Activated CD4-positive, alpha-beta T cell treated with anti-CD3 and anti-CD28 coated beads for 36 hours (primary cell): ENCODE measurements around the gene BPIFB6. TPM values are rescaled to one million over a fixed set of nuclear protein-coding genes. Genes with fewer than 3 reads are reported as not detected.
"Not testable (repeated sequence)": the region's sequence is repeated elsewhere in the genome, so short reads cannot be mapped to it uniquely, and the experiment has no call there.

Experiments used
- ATAC-seq: fragments of 200-7000 bp; cut with Tn5 transposase; one replicate; pipeline ENCODE4 v1.10.0; 2021; ENCODE audit warnings: mild to moderate bottlenecking, moderate library complexity
- CTCF ChIA-PET: fragments of 350-600 bp; sonication (Branson Sonifier 250); formaldehyde crosslinking; loops from one replicate; lab custom pipeline; 2021; ENCODE audit warnings: antibody characterized with exemption; lab: Charles Lee
- POLR2A ChIA-PET: fragments of 350-600 bp; sonication (Branson Sonifier 250); formaldehyde crosslinking; loops from one replicate; lab custom pipeline; 2021; ENCODE audit warnings: antibody characterized with exemption, inconsistent platforms; lab: Charles Lee
- DNase-seq: peaks from one replicate; pipeline ENCODE4 v3.0.0-alpha.2; 2020
- H3K27ac Mint-ChIP-seq: one replicate; pipeline ENCODE4 v1.8.0; 2021; ENCODE audit warnings: mixed read lengths
- H3K27me3 Mint-ChIP-seq: one replicate; pipeline ENCODE4 v1.8.0; 2021; ENCODE audit warnings: mixed read lengths
- H3K36me3 Mint-ChIP-seq: one replicate; pipeline ENCODE4 v1.8.0; 2021; ENCODE audit warnings: low read depth, mixed read lengths
- H3K4me1 Mint-ChIP-seq: one replicate; pipeline ENCODE4 v1.8.0; 2021; ENCODE audit warnings: mixed read lengths
- H3K4me3 Mint-ChIP-seq: one replicate; pipeline ENCODE4 v1.8.0; 2021; ENCODE audit warnings: mild to moderate bottlenecking, moderate library complexity, mixed read lengths
- H3K9me3 Mint-ChIP-seq: one replicate; pipeline ENCODE4 v1.8.0; 2021; ENCODE audit warnings: low read depth, mixed read lengths
- intact Hi-C, 2 experiments: fragments of 100-400 bp; cut with DNase I in 1 of 2; cut with micrococcal nuclease in 1 of 2; formaldehyde crosslinking; loops; one replicate each; pipeline versions ENCODE4 v1.14.2 to v1.15.1; 2022 to 2024; cut with DNase I, micrococcal nuclease
- total RNA-seq, 2 experiments: library from RNA; stranded (reverse); gene quantifications; one replicate each; pipeline ENCODE4 v1.2.3, GENCODE V29; 2021

BPIFB6 gene
- total RNA-seq, 2 experiments from 2014 or later, result not detected

GRCh38 chr20:33038243-33038642, 6.8 kb downstream of the BPIFB6 start:
- no peak for DNase-seq
- H3K4me3 Mint-ChIP-seq, result no peak overlapping the region
- H3K4me1 Mint-ChIP-seq, result no peaks in the 10 kb centered on the region
- no peak for ATAC-seq
- ChIA-PET CTCF (interaction anchor here (0.8 kb wide), 1 partner anchor 31 kb away, joined by 4 read pairs; no protein-coding TSS in a partner anchor), POLR2A (no interaction called here)
- no peak overlapping the region for H3K27ac Mint-ChIP-seq
- H3K9me3 Mint-ChIP-seq, result no peaks in the 10 kb centered on the region
- H3K36me3 Mint-ChIP-seq, result no peaks in the 10 kb centered on the region
- intact Hi-C loops, result no loop called here
- H3K27me3 Mint-ChIP-seq, result no peaks in the 10 kb centered on the region

- H3K4me3 Mint-ChIP-seq, result no peak overlapping the region
- no peaks in the 10 kb centered on the region for H3K27me3 Mint-ChIP-seq
Measured at GRCh38 chr20:33042430-33042829, 11.0 kb downstream of the BPIFB6 start.

GRCh38 chr20:33042983-33043730, 11.7 kb downstream of the BPIFB6 start:
- ATAC-seq, result no peak
- DNase-seq, result no peak

More at GRCh38 chr20:33042430-33042829, 11.0 kb downstream of the BPIFB6 start:
- POLR2A ChIA-PET, result no interaction called here
- no peak for DNase-seq
- H3K27ac Mint-ChIP-seq, result no peak overlapping the region
- H3K4me1 Mint-ChIP-seq, result no peaks in the 10 kb centered on the region
- H3K36me3 Mint-ChIP-seq, result no peaks in the 10 kb centered on the region
- H3K9me3 Mint-ChIP-seq, result peaks cover 10% of the 10 kb centered on the region
- CTCF ChIA-PET, result no interaction called here
- ATAC-seq, result no peak
- intact Hi-C loops, result no loop called here

DNA sequence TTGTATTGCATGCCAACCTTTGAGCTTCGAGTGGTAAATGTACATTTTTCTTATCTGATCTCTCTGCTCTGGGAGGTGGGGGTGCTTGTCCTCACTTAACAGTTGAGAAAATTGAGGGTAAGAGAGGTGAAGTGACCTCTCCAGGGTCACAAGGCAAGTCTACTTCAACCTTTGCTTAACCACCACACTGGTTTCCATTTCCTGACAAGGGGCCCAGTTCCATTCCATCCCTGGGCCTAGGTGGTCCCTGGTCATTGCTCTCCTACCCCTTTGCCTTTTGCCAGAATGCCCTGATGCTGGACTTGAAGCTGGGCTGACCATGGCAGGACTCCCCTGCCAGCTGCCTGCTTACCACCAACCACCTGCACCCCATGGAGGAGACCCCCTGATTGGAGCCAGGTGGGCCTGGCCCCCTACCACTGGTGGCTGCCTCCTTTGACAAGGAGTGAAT, 12.3 kb downstream of the BPIFB6 start:
- DNase-seq (no peak), ATAC-seq (no peak)
- Mint-ChIP-seq H3K4me3 (no peak overlapping the region), H3K4me1 (no peaks in the 10 kb centered on the region), H3K9me3 (peaks cover 10% of the 10 kb centered on the region), H3K36me3 (no peaks in the 10 kb centered on the region), H3K27ac (no peak overlapping the region), H3K27me3 (no peaks in the 10 kb centered on the region)
- POLR2A ChIA-PET, result no interaction called here
- CTCF ChIA-PET, result no interaction called here
- intact Hi-C loops, result no loop called here

More at GRCh38 chr20:33042983-33043730, 11.7 kb downstream of the BPIFB6 start:
- Mint-ChIP-seq H3K36me3 (no peaks in the 10 kb centered on the region), H3K27me3 (no peaks in the 10 kb centered on the region), H3K4me1 (no peaks in the 10 kb centered on the region), H3K4me3 (no peak overlapping the region), H3K27ac (no peak overlapping the region), H3K9me3 (peaks cover 10% of the 10 kb centered on the region)
- ChIA-PET CTCF (no interaction called here), POLR2A (no interaction called here)
- intact Hi-C loops, result no loop called here

DNA sequence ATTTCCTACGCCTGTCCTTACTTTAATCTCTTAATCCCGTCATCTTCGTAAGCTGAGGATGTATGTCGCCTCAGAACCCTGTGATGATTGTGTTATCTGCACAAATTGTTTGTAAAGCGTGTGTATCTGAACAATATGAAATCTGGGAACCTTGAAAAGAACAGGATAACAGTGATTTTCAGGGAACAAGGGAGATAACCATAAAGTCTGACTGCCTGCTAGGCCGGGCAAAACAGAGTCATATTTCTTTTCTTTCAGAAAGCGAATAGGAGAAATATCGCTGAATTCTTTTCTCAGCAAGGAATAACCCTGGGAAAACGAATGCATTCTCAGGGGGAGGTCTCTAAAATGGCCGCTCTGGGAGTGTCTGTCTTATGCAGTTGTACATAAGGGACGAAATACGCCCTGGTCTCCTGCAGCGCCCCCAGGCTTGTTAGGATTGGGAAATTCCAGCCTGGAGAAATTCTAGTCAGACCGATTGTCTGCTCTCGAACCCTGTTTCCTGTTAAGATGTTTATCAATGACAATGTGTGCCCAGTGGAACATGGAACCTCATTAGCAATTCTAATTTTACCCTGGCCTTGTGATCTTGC, 13.8 kb downstream of the BPIFB6 start:
- DNase-seq, H3K27me3 Mint-ChIP-seq, CTCF ChIA-PET, H3K36me3 Mint-ChIP-seq, ATAC-seq, POLR2A ChIA-PET, H3K27ac Mint-ChIP-seq, H3K4me3 Mint-ChIP-seq, intact Hi-C loops, H3K9me3 Mint-ChIP-seq, H3K4me1 Mint-ChIP-seq: not testable (repeated sequence)

DNA sequence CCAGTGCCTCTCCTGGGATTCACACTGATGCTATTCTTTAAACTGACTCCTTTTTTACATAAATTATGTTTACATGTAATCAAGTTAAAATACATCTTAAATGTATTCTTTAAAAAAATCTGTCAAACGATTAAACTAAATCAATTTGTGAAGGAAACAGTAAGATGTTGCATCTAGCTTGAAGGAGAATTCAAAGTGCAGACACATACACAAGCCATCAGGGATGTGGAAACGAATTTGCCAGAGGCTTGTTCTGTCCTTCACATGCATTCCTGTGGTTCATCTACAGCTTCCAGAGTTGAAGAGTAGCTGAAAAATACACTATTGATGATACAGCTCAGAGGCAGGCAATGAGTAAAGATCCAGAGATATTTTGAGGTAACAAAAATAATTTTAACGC, 15.0 kb downstream of the BPIFB6 start:
- CTCF ChIA-PET, result no interaction called here
- Mint-ChIP-seq H3K27ac (no peak overlapping the region), H3K36me3 (no peaks in the 10 kb centered on the region), H3K9me3 (peaks cover 10% of the 10 kb centered on the region), H3K27me3 (no peaks in the 10 kb centered on the region), H3K4me1 (no peaks in the 10 kb centered on the region), H3K4me3 (no peak overlapping the region)
- ATAC-seq (no peak), DNase-seq (no peak)
- intact Hi-C loops, result no loop called here
- POLR2A ChIA-PET, result no interaction called here

GRCh38 chr20:33051333-33051732, 19.9 kb downstream of the BPIFB6 start:
- Mint-ChIP-seq H3K4me1 (no peaks in the 10 kb centered on the region), H3K27ac (no peak overlapping the region), H3K27me3 (no peaks in the 10 kb centered on the region), H3K36me3 (no peaks in the 10 kb centered on the region), H3K9me3 (no peaks in the 10 kb centered on the region), H3K4me3 (no peak overlapping the region)
- no peak for ATAC-seq
- intact Hi-C loops, result no loop called here
- CTCF ChIA-PET, result no interaction called here
- POLR2A ChIA-PET, result no interaction called here
- no peak for DNase-seq

DNA sequence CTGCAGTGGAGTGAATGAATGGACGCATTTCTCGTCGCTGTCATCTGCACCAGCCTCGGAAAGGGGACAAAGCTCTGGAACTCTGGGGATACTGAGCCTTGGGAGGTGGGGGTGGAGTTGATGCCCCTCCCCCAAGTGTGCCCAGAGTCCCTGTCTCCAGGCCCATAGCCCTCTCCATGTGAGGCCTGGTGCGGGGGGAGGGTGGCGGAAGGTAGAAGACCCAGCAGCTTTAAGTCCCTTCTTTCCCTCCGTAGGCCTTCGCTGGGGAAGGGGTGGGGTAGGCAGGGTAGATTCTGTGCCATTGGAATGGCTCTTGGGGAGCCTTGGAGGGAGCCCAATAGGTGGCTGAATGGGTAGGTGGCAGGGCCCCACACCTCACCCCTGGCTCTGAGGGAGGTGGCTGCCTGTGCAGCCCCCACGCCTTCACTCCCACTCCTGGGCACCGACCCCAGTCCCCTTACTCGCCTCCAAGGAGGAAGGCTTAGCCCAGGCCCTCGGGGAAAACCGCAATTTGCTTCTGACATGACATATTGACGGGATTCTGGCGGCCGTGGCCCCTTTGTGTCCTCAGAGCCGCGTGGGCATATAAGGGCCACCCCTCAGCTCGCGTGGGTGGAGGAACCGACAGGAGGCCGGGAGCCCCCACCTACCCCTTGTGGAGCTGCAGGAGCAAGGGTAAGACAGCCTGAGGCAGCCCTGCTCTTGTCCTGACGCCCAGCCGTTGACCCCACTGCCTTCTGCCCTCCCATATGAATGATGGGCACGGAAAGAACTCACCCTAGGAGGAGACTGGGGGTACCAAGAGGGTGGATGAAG, 22.1 kb downstream of the BPIFB6 start, which contains the start of gene BPIFB3:
TSS of gene BPIFB3 (plus strand) at position 613 of the 816 bp plus-strand sequence. CDS start 1,533 bp downstream, outside the sequence.
- H3K27ac Mint-ChIP-seq, result no peak within 1 kb of the TSS
- ChIA-PET CTCF (no interaction called here), POLR2A (no interaction called here)
- intact Hi-C loops, result no loop called here
- DNase-seq (no peak), ATAC-seq (no peak)
- H3K27me3 Mint-ChIP-seq, result no peaks in the 10 kb centered on the region
- H3K4me3 Mint-ChIP-seq, result no peak within 1 kb of the TSS
- no peaks in the 10 kb centered on the region for H3K36me3 Mint-ChIP-seq
- H3K9me3 Mint-ChIP-seq, result no peaks in the 10 kb centered on the region
- no peaks in the 10 kb centered on the region for H3K4me1 Mint-ChIP-seq

GRCh38 chr20:33054381-33054780, 22.9 kb downstream of the BPIFB6 start:
- Mint-ChIP-seq H3K36me3 (no peaks in the 10 kb centered on the region), H3K9me3 (no peaks in the 10 kb centered on the region), H3K4me1 (no peaks in the 10 kb centered on the region), H3K27me3 (no peaks in the 10 kb centered on the region), H3K27ac (no peak overlapping the region), H3K4me3 (no peak overlapping the region)
- ATAC-seq (no peak), DNase-seq (no peak)
- ChIA-PET CTCF (interaction anchor here (0.8 kb wide), 1 partner anchor 152 kb away, joined by 3 read pairs; no protein-coding TSS in a partner anchor), POLR2A (no interaction called here)
- intact Hi-C loops, result no loop called here

DNA sequence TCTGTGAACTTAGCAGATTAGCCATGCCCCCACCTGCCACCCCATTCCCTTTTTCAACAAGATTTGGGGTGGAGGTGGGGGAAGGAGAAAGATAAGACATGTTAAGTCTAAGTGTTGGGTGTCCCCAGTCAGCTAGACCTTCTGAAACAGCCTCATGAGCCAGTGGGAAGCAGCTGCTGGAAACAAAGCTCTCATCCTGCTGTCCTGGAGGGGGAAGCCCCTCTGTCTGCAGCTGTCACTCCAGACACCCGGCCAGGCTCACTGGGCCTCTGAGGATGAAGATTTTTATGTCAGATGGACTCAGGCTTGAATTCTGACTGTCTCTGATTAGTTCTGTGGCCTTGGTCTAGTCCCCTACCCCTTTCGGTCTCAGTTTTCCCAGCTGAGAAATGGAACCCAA, 23.3 kb downstream of the BPIFB6 start:
- Mint-ChIP-seq H3K4me3 (no peak overlapping the region), H3K4me1 (no peaks in the 10 kb centered on the region), H3K27ac (no peak overlapping the region), H3K36me3 (no peaks in the 10 kb centered on the region), H3K27me3 (no peaks in the 10 kb centered on the region), H3K9me3 (no peaks in the 10 kb centered on the region)
- DNase-seq (no peak), ATAC-seq (no peak)
- ChIA-PET POLR2A (no interaction called here), CTCF (interaction anchor here (0.8 kb wide), 1 partner anchor 153 kb away, joined by 3 read pairs; no protein-coding TSS in a partner anchor)
- intact Hi-C loops, result no loop called here

DNA sequence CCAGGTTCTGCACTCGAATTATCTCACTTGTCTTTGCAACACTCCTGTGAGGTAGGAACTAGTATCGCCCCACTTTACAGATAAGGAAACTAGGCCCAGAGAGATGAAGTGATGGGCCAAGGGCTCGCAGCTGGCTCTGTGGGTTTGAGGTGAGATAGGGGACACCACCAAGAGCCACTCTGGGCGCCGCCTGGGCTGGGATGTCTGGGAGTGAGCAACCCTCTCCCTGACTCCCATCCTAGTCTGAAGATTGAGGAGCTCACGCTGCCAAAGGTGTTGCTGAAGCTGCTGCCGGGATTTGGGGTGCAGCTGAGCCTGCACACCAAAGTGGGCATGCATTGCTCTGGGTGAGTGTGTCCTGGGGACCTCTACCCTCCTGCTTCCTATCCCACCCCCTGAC, 27.7 kb downstream of the BPIFB6 start:
- Mint-ChIP-seq H3K27ac (no peak overlapping the region), H3K36me3 (no peaks in the 10 kb centered on the region)
- POLR2A ChIA-PET, result no interaction called here

More for the DNA sequence above, 27.7 kb downstream of the BPIFB6 start:
- Mint-ChIP-seq H3K4me3 (no peak overlapping the region), H3K4me1 (no peaks in the 10 kb centered on the region), H3K27me3 (no peaks in the 10 kb centered on the region), H3K9me3 (no peaks in the 10 kb centered on the region)
- no peak for DNase-seq
- intact Hi-C loops, result no loop called here
- CTCF ChIA-PET, result interaction anchor here (0.6 kb wide), 1 partner anchor 100 kb away, joined by 3 read pairs; no protein-coding TSS in a partner anchor
- no peak for ATAC-seq
